Smooth muscle cell (in vitro differentiated cells): Measurements from ENCODE around the gene DMRT1. TPM values are rescaled to one million over a fixed set of nuclear protein-coding genes. Genes with fewer than 3 reads are reported as not detected.

Experiments
- DNase-seq: peaks from one replicate; lab custom pipeline; 2025; ENCODE audit not compliant: unreplicated experiment; lab: John Stamatoyannopoulos, UW
- H2AFZ ChIP-seq: fragments of 200-600 bp; sonication (generic); 2 replicates; pipeline ENCODE4 v1.6.0; 2016; ENCODE audit warnings: antibody characterized with exemption, low read depth, mild to moderate bottlenecking
- H3F3A ChIP-seq: fragments of 200-600 bp; sonication (generic); 2 replicates; pipeline ENCODE4 v1.6.0; 2017; ENCODE audit warnings: antibody characterized with exemption, low read depth
- H3K27ac ChIP-seq: fragments of 200-600 bp; sonication (generic); 2 replicates; pipeline ENCODE4 v1.5.1; 2016; ENCODE audit warnings: low read depth, mild to moderate bottlenecking
- H3K27me3 ChIP-seq: fragments of 200-600 bp; sonication (generic); 2 replicates; pipeline ENCODE4 v1.6.1; 2016; ENCODE audit warnings: low read depth, mild to moderate bottlenecking
- H3K36me3 ChIP-seq: fragments of 200-600 bp; sonication (generic); 2 replicates; pipeline ENCODE4 v1.5.1; 2016; ENCODE audit warnings: low read depth
- H3K4me1 ChIP-seq: fragments of 200-600 bp; sonication (generic); 2 replicates; pipeline ENCODE4 v1.5.1; 2016; ENCODE audit warnings: low read depth
- H3K4me2 ChIP-seq: fragments of 200-600 bp; sonication (generic); 2 replicates; pipeline ENCODE4 v1.6.0; 2016; ENCODE audit warnings: mild to moderate bottlenecking
- H3K4me3 ChIP-seq: fragments of 200-600 bp; sonication (generic); 2 replicates; pipeline ENCODE4 v1.5.1; 2016; ENCODE audit warnings: mild to moderate bottlenecking
- H3K79me2 ChIP-seq: fragments of 200-600 bp; sonication (generic); 2 replicates; pipeline ENCODE4 v1.6.0; 2016; ENCODE audit warnings: low read depth, mild to moderate bottlenecking
- H3K9ac ChIP-seq: fragments of 200-600 bp; sonication (generic); 2 replicates; pipeline ENCODE4 v1.6.0; 2016; ENCODE audit warnings: low read depth
- H3K9me3 ChIP-seq: fragments of 200-600 bp; sonication (generic); replicated peaks from 2 replicates; pipeline ENCODE4 v1.5.1; 2016; ENCODE audit warnings: low read depth
- H4K20me1 ChIP-seq: fragments of 200-600 bp; sonication (generic); 2 replicates; pipeline ENCODE4 v1.6.0; 2016; ENCODE audit warnings: low read depth
- whole genome bisulfite sequencing: methylation state at CpG from one replicate; pipeline ENCODE4 v1.1.7; 2016; ENCODE audit warnings: low lambda C conversion rate; 5-methylcytosine and 5-hydroxymethylcytosine counted together
- polyA plus RNA-seq: library from polyadenylated mRNA; unstranded; fragments of >200 nt; fragmentation: Nextera tagmentation; extraction: Ambion mirVana; gene quantifications from 2 replicates; pipeline ENCODE4 v1.2.1, GENCODE V29; 2016
- total RNA-seq: library from RNA; depleted of rRNA; stranded (reverse); fragments of >200 nt; gene quantifications from 2 replicates; pipeline ENCODE4 v1.2.3, GENCODE V29; 2014
- TF ChIP-seq, protein P1 (sequence below): fragments of 200-600 bp; sonication (generic); IDR thresholded peaks from 2 replicates; pipeline ENCODE4 v1.5.1; 2017; ENCODE audit warnings: borderline replicate concordance, mild to moderate bottlenecking, antibody characterized with exemption; ENCODE audit not compliant: insufficient read depth, poor library complexity, severe bottlenecking

DMRT1 gene
- total and polyA plus RNA-seq, 2 experiments from 2014 or later = 0.58 TPM; not detected in 1

DNA sequence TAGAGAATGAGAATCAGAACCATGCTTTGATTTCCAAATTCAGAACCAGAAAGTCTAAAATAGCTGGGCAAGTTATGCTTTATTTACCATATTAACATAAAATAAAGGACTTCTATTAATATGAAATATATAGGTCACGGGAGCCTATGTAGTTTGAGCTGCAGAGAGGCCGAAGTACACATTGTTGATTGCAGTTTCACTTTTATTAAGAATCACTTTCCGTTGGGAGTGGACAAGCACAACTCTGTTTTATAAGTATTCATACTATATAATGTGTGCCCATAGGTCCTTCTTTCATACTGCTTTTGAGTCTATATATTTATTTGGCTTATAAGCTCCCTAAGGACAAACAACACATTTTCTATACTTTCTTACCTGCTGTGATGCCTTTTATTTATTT, 76.2 kb downstream of the DMRT1 start:
- Histone ChIP-seq H3K9me3 (no peaks in the 10 kb centered on the region), H3F3A (no peaks in the 10 kb centered on the region), H3K4me3 (no peak overlapping the region), H3K36me3 (no peaks in the 10 kb centered on the region), H3K27me3 (peaks cover 18% of the 10 kb centered on the region), H3K27ac (no peak overlapping the region), H4K20me1 (no peaks in the 10 kb centered on the region), H3K9ac (no peak overlapping the region), H3K4me2 (no peak overlapping the region), H3K79me2 (no peaks in the 10 kb centered on the region), H2AFZ (no peak overlapping the region), H3K4me1 (no peaks in the 10 kb centered on the region)
- WGBS = 84% methylated on average over 3 of the region's 3 CpGs
- no peak for DNase-seq
- TF ChIP-seq, protein P1, sequence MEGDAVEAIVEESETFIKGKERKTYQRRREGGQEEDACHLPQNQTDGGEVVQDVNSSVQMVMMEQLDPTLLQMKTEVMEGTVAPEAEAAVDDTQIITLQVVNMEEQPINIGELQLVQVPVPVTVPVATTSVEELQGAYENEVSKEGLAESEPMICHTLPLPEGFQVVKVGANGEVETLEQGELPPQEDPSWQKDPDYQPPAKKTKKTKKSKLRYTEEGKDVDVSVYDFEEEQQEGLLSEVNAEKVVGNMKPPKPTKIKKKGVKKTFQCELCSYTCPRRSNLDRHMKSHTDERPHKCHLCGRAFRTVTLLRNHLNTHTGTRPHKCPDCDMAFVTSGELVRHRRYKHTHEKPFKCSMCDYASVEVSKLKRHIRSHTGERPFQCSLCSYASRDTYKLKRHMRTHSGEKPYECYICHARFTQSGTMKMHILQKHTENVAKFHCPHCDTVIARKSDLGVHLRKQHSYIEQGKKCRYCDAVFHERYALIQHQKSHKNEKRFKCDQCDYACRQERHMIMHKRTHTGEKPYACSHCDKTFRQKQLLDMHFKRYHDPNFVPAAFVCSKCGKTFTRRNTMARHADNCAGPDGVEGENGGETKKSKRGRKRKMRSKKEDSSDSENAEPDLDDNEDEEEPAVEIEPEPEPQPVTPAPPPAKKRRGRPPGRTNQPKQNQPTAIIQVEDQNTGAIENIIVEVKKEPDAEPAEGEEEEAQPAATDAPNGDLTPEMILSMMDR = no peak

DNA sequence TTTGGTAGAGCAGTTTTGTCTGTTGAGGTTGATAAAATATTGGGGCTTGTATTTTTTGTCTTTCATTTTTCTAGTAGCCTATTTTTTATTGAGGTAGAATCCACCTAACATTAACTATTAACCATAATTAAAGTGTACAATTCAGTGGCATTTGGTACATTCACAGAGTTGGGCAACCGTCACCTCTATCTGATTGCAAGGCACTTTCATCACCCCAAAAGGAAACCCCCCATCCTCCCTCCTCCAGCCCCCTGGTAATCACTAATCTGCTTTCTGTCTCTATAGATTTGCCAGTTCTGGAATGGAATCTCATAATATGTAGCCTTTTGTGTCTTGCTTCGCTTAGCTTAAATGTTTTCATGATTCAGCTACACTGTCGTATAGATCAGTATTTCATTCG, 79.4 kb downstream of the DMRT1 start:
- no peaks in the 10 kb centered on the region for H3K79me2 ChIP-seq
- H3K9me3 ChIP-seq = no peaks in the 10 kb centered on the region
- TF ChIP-seq, protein P1 = no peak

GRCh38 chr9:922171-922570, 80.7 kb downstream of the DMRT1 start:
- Histone ChIP-seq H3K4me2 (no peak overlapping the region), H4K20me1 (no peaks in the 10 kb centered on the region), H3K79me2 (no peaks in the 10 kb centered on the region), H2AFZ (no peak overlapping the region), H3K9ac (no peak overlapping the region), H3K27ac (no peak overlapping the region), H3K27me3 (peaks cover 18% of the 10 kb centered on the region), H3K36me3 (no peaks in the 10 kb centered on the region), H3K4me3 (no peak overlapping the region), H3K9me3 (no peaks in the 10 kb centered on the region), H3K4me1 (no peaks in the 10 kb centered on the region), H3F3A (no peaks in the 10 kb centered on the region)
- WGBS = 89% methylated on average over 4 of the region's 4 CpGs
- TF ChIP-seq, protein P1 = no peak
- DNase-seq = no peak

More for the DNA sequence above, 79.4 kb downstream of the DMRT1 start:
- 69% methylated on average over 4 of the region's 4 CpGs for WGBS
- no peaks in the 10 kb centered on the region for H3F3A ChIP-seq
- no peak overlapping the region for H3K27ac ChIP-seq
- no peak overlapping the region for H2AFZ ChIP-seq
- H3K27me3 ChIP-seq = peaks cover 19% of the 10 kb centered on the region
- H3K4me3 ChIP-seq = no peak overlapping the region
- no peaks in the 10 kb centered on the region for H4K20me1 ChIP-seq
- DNase-seq = no peak
- H3K9ac ChIP-seq = no peak overlapping the region
- H3K4me1 ChIP-seq = no peaks in the 10 kb centered on the region
- no peak overlapping the region for H3K4me2 ChIP-seq
- H3K36me3 ChIP-seq = no peaks in the 10 kb centered on the region

- H2AFZ ChIP-seq = no peak overlapping the region
- H3K79me2 ChIP-seq = no peaks in the 10 kb centered on the region
- H3K4me1 ChIP-seq = no peaks in the 10 kb centered on the region
- H3K4me2 ChIP-seq = no peak overlapping the region
- peaks cover 12% of the 10 kb centered on the region for H3K27me3 ChIP-seq
- no peak overlapping the region for H3K27ac ChIP-seq
- WGBS = 84% methylated on average over 7 of the region's 7 CpGs
- no peak overlapping the region for H3K9ac ChIP-seq
- no peak overlapping the region for H3K4me3 ChIP-seq
- no peaks in the 10 kb centered on the region for H4K20me1 ChIP-seq
- H3K9me3 ChIP-seq = no peaks in the 10 kb centered on the region
- no peaks in the 10 kb centered on the region for H3K36me3 ChIP-seq
- no peak for DNase-seq
- TF ChIP-seq, protein P1 = no peak
- H3F3A ChIP-seq = no peaks in the 10 kb centered on the region
Measured at GRCh38 chr9:922731-923130, 81.2 kb downstream of the DMRT1 start.
